Measurements from ENCODE around the gene MXI1.

The MXI1 gene

DNA sequence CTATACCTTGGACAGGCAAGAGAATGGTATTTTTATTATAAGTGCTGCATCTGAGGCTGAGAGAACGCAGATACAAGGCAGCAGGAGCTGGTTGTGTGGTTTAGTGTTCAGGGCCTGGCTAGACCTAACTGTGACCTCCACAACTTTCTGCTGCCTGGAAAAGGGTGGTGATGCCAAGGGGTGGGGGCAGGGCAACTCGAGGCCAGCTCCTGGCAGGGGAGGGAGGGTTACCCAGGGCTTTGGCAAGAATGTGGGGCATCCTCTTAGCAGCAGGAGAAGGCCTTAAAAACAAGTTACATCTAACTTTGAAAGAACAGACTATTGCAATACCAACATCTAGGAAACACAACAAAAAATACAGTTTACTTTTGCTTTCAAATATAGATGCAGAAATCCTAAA lies 13.0 kb downstream of the MXI1 start:
- Histone ChIP-seq H2AFZ (ENCODE audit: low read length) (no peak overlapping the region), H3K27me3 (ENCODE audit: insufficient read depth, low read length, poor library complexity, severe bottlenecking) (no peaks in the 10 kb centered on the region), H3K9me3 (ENCODE audit: insufficient read depth, low read depth, low read length) (no peaks in the 10 kb centered on the region), H3K9ac (ENCODE audit: low read depth, low read length, poor library complexity, severe bottlenecking) (no peak overlapping the region), H3K9me2 (replicated peaks; ENCODE audit: low read depth, low read length) (no peaks in the 10 kb centered on the region), H3F3A (ENCODE audit: low read depth) (no peaks in the 10 kb centered on the region), H3K79me2 (ENCODE audit: insufficient read depth, low read length) (peaks cover 1% of the 10 kb centered on the region; the same call in 1 of the 2 replicates), H3K4me3 (ENCODE audit: low read length, poor library complexity, severe bottlenecking) (no peak overlapping the region), H3K4me1 (ENCODE audit: insufficient read depth, low read length, poor library complexity, severe bottlenecking) (peaks cover 32% of the 10 kb centered on the region), H4K20me1 (ENCODE audit: insufficient read depth, low read length, poor library complexity, severe bottlenecking) (peaks cover 4% of the 10 kb centered on the region), H3K36me3 (ENCODE audit: insufficient read depth, low read length) (no peaks in the 10 kb centered on the region), H3K4me2 (ENCODE audit: low read depth, low read length, poor library complexity, severe bottlenecking) (no peak overlapping the region)
- TF ChIP-seq EZH2phosphoT487 (IDR thresholded peaks at IDR 0.05; ENCODE audit: borderline replicate concordance) = no peak
- TF ChIP-seq, protein P1, sequence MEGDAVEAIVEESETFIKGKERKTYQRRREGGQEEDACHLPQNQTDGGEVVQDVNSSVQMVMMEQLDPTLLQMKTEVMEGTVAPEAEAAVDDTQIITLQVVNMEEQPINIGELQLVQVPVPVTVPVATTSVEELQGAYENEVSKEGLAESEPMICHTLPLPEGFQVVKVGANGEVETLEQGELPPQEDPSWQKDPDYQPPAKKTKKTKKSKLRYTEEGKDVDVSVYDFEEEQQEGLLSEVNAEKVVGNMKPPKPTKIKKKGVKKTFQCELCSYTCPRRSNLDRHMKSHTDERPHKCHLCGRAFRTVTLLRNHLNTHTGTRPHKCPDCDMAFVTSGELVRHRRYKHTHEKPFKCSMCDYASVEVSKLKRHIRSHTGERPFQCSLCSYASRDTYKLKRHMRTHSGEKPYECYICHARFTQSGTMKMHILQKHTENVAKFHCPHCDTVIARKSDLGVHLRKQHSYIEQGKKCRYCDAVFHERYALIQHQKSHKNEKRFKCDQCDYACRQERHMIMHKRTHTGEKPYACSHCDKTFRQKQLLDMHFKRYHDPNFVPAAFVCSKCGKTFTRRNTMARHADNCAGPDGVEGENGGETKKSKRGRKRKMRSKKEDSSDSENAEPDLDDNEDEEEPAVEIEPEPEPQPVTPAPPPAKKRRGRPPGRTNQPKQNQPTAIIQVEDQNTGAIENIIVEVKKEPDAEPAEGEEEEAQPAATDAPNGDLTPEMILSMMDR (conservative IDR thresholded peaks at IDR 0.05; ENCODE audit: low read length) = no peak

DNA sequence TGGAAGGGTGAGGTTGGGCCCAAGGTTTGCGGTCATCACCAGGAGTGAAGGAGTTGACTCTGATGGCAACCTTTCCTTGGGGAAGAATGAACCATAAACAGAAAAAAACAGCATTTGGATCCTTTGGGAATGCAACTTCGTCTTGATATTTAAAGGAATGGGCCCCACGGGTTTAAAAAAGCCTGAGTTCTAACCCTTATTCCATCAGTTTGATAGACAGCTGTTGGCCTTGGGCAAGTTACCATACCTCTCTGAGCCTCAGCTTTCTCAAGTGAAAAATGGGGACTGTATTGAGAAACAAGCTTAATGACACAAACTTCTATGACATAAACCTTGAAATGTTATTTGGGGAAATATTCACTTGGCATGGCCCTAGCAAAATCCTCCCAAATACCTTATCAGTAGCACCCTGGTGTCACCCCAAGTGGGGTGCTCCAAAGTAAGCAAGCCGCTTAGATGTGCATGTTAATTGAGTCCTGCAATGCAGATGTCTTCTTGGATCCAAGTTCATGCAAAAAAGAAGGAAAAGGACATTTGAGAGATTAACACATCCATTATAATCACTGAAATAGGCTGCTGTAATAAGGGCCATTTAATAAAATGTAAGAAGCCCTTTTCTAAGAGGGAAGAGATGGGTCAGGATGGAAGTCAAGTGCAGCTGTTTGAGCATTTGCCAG lies 13.8 kb downstream of the MXI1 start:
- Histone ChIP-seq H3K9ac (ENCODE audit: low read depth, low read length, poor library complexity, severe bottlenecking) (peak overlapping the region; percentile 22), H2AFZ (ENCODE audit: low read length) (peak overlapping the region; percentile 37; the same call in 1 of the 2 replicates), H3K9me2 (replicated peaks; ENCODE audit: low read depth, low read length) (no peaks in the 10 kb centered on the region)

GRCh38 chr10:110221721-110222261 lies 14.4 kb downstream of the MXI1 start:
- no peaks in the 10 kb centered on the region for H4K20me1 ChIP-seq (ENCODE audit: insufficient read depth, low read length, poor library complexity, severe bottlenecking)
- peak overlapping the region; percentile 37; the same call in 1 of the 2 replicates for H2AFZ ChIP-seq (ENCODE audit: low read length)
- H3K36me3 ChIP-seq (ENCODE audit: insufficient read depth, low read length) = no peaks in the 10 kb centered on the region
- TF ChIP-seq, protein P1 (conservative IDR thresholded peaks at IDR 0.05; ENCODE audit: low read length) = peak; percentile 27; the same call in 1 of the 2 replicates
- no peak for TF ChIP-seq EZH2phosphoT487 (IDR thresholded peaks at IDR 0.05; ENCODE audit: borderline replicate concordance)
- no peaks in the 10 kb centered on the region; the same call in 1 of the 2 replicates for H3K79me2 ChIP-seq (ENCODE audit: insufficient read depth, low read length)
- H3K4me1 ChIP-seq (ENCODE audit: insufficient read depth, low read length, poor library complexity, severe bottlenecking) = peaks cover 23% of the 10 kb centered on the region
- H3K4me3 ChIP-seq (ENCODE audit: low read length, poor library complexity, severe bottlenecking) = peak overlapping the region; percentile 53
- H3K9me3 ChIP-seq (ENCODE audit: insufficient read depth, low read depth, low read length) = no peaks in the 10 kb centered on the region
- no peaks in the 10 kb centered on the region for H3K27me3 ChIP-seq (ENCODE audit: insufficient read depth, low read length, poor library complexity, severe bottlenecking)
- no peaks in the 10 kb centered on the region for H3F3A ChIP-seq (ENCODE audit: low read depth)
- H3K9ac ChIP-seq (ENCODE audit: low read depth, low read length, poor library complexity, severe bottlenecking) = peak overlapping the region; percentile 22
- no peaks in the 10 kb centered on the region for H3K9me2 ChIP-seq (replicated peaks; ENCODE audit: low read depth, low read length)
- H3K4me2 ChIP-seq (ENCODE audit: low read depth, low read length, poor library complexity, severe bottlenecking) = peak overlapping the region; percentile 61

More for the DNA sequence above, 13.8 kb downstream of the MXI1 start:
- H3K36me3 ChIP-seq (ENCODE audit: insufficient read depth, low read length) = no peaks in the 10 kb centered on the region
- no peaks in the 10 kb centered on the region for H3K27me3 ChIP-seq (ENCODE audit: insufficient read depth, low read length, poor library complexity, severe bottlenecking)
- TF ChIP-seq EZH2phosphoT487 (IDR thresholded peaks at IDR 0.05; ENCODE audit: borderline replicate concordance) = no peak
- TF ChIP-seq, protein P1 (conservative IDR thresholded peaks at IDR 0.05; ENCODE audit: low read length) = no peak
- H4K20me1 ChIP-seq (ENCODE audit: insufficient read depth, low read length, poor library complexity, severe bottlenecking) = peaks cover 3% of the 10 kb centered on the region
- no peaks in the 10 kb centered on the region; the same call in 1 of the 2 replicates for H3K79me2 ChIP-seq (ENCODE audit: insufficient read depth, low read length)
- H3K4me2 ChIP-seq (ENCODE audit: low read depth, low read length, poor library complexity, severe bottlenecking) = peak overlapping the region; percentile 61
- H3K4me3 ChIP-seq (ENCODE audit: low read length, poor library complexity, severe bottlenecking) = peak overlapping the region; percentile 53
- H3F3A ChIP-seq (ENCODE audit: low read depth) = no peaks in the 10 kb centered on the region
- peaks cover 24% of the 10 kb centered on the region for H3K4me1 ChIP-seq (ENCODE audit: insufficient read depth, low read length, poor library complexity, severe bottlenecking)
- H3K9me3 ChIP-seq (ENCODE audit: insufficient read depth, low read depth, low read length) = no peaks in the 10 kb centered on the region

Measured in Loucy (cell line).